K562 (cell line): ENCODE data around the gene BGLAP. TPM values are rescaled to one million over a fixed set of nuclear protein-coding genes. Genes with fewer than 3 reads are reported as not detected.
A peak's percentile ranks its signal among the peaks of the same experiment; 100 is the strongest.

Experiments used
- ATAC-seq: fragments of 200-7000 bp; cut with Tn5 transposase; 3 replicates; pipeline ENCODE4 v1.9.1; 2020; ENCODE audit warnings: moderate library complexity
- BruUV-seq: library from RNA; stranded (reverse); fragments of 400-500 nt; replicated peaks from 2 replicates; lab custom pipeline; 2021; lab: Mats Ljungman, UMichigan
- CTCF ChIA-PET: fragments of 300-600 bp; formaldehyde crosslinking; extraction: SDS; loops from one replicate; lab custom pipeline; 2021; ENCODE audit warnings: low intra/inter-chr PET ratio; lab: Yijun Ruan, JAX
- POLR2A ChIA-PET: fragments of 300-600, 350-650 bp; sonication (Branson Sonifier 250); formaldehyde crosslinking; extraction: SDS; loops from one replicate; lab custom pipeline; 2021; ENCODE audit warnings: antibody characterized with exemption, inconsistent platforms; lab: Yijun Ruan, JAX
- DNase-seq, 4 experiments: peaks; one replicate each; pipeline versions ENCODE4 v3.0.0 to v3.0.0-alpha.2; 2011 to 2018; ENCODE audit warnings: low spot score in 3 of 4, mixed read lengths in 3 of 4; ENCODE audit errors: extremely low read depth in 1 of 4
- FAIRE-seq: peaks from 2 replicates; lab custom pipeline; 2011; peaks lifted over from hg19 to GRCh38; lab: Jason Lieb, UNC
- H2AFZ ChIP-seq: 2 replicates; pipeline ENCODE4 v1.6.0; 2011; ENCODE audit warnings: low read depth, low read length, control low read depth, inconsistent platforms
- H3K27ac ChIP-seq: fragments of 200-600 bp; 3 replicates; pipeline ENCODE4 v1.8.0; 2011; ENCODE audit warnings: low read depth, mild to moderate bottlenecking, control low read depth, inconsistent platforms, low read length, moderate library complexity, mixed read lengths; ENCODE audit errors: extremely low read depth
- H3K27me3 ChIP-seq, 2 experiments: fragments of 300-600 bp in 1 of 2; 2 replicates in 1 of 2; 3 replicates in 1 of 2; pipeline versions ENCODE4 v1.6.0 to v1.8.0; 2011; ENCODE audit warnings: inconsistent platforms in 2 of 2, low read length in 2 of 2, mild to moderate bottlenecking in 1 of 2, mixed read lengths in 1 of 2, moderate library complexity in 1 of 2; ENCODE audit not compliant: control insufficient read depth in 2 of 2, insufficient read depth in 2 of 2
- H3K36me3 ChIP-seq: fragments of 300-600 bp; 3 replicates; pipeline ENCODE4 v1.8.0; 2011; ENCODE audit warnings: mild to moderate bottlenecking, low read length, inconsistent platforms; ENCODE audit not compliant: control insufficient read depth, insufficient read depth
- H3K4me1 ChIP-seq, 2 experiments: fragments of 200-600 bp in 1 of 2; replicated peaks in 1 of 2; 2 replicates in 1 of 2; 3 replicates in 1 of 2; pipeline versions ENCODE4 v1.5.1 to v1.8.0; 2011; ENCODE audit warnings: inconsistent platforms in 2 of 2, low read length in 2 of 2, mild to moderate bottlenecking in 1 of 2, mixed read lengths in 1 of 2, moderate library complexity in 1 of 2; ENCODE audit not compliant: control insufficient read depth in 2 of 2, insufficient read depth in 2 of 2
- H3K4me2 ChIP-seq: 2 replicates; pipeline ENCODE4 v1.6.1; 2011; ENCODE audit warnings: low read length, control low read depth, inconsistent platforms, mixed read lengths; ENCODE audit not compliant: insufficient read depth
- H3K4me3 ChIP-seq: fragments of 200-600 bp; sonication (generic), shearing (Covaris generic); 2 replicates; pipeline ENCODE4 v1.5.1; 2016; ENCODE audit warnings: control low read depth, inconsistent platforms
- H3K79me2 ChIP-seq: fragments of 200-600 bp; 3 replicates; pipeline ENCODE4 v1.8.0; 2011; ENCODE audit warnings: low read length, inconsistent platforms; ENCODE audit not compliant: control insufficient read depth, insufficient read depth
- H3K9ac ChIP-seq, 2 experiments: 2 replicates each; pipeline versions ENCODE4 v1.6.0 to v1.6.1; 2011; ENCODE audit warnings: low read depth in 2 of 2, low read length in 2 of 2, control low read depth in 1 of 2, inconsistent platforms in 1 of 2, mild to moderate bottlenecking in 1 of 2, mixed read lengths in 1 of 2; ENCODE audit not compliant: insufficient read depth in 1 of 2
- H3K9me1 ChIP-seq: one replicate; pipeline ENCODE4 v1.6.0; 2011; ENCODE audit warnings: inconsistent platforms, mild to moderate bottlenecking, low read length, moderate library complexity; ENCODE audit not compliant: control insufficient read depth, insufficient read depth
- H3K9me3 ChIP-seq: replicated peaks from 2 replicates; pipeline ENCODE4 v1.5.1; 2011; ENCODE audit warnings: low read depth, low read length, inconsistent platforms; ENCODE audit not compliant: control insufficient read depth, insufficient read depth
- H4K20me1 ChIP-seq: replicated peaks from 2 replicates; pipeline ENCODE4 v1.6.1; 2011; ENCODE audit warnings: low read length, inconsistent platforms, mixed read lengths; ENCODE audit not compliant: control insufficient read depth, insufficient read depth
- E4F1 ChIP-seq: fragments of 250-450 bp; sonication (Bioruptor Pico); IDR thresholded peaks from 2 replicates; pipeline ENCODE4 v1.5.0; 2021; ENCODE audit warnings: mild to moderate bottlenecking, borderline replicate concordance
- NBN ChIP-seq: fragments of 450-650 bp; IDR thresholded peaks from 2 replicates; pipeline ENCODE4 v1.6.1; 2016; ENCODE audit warnings: low read depth, mild to moderate bottlenecking
- SFPQ ChIP-seq: fragments of 200-400 bp; formaldehyde crosslinking; IDR thresholded peaks from 2 replicates; pipeline ENCODE4 v1.6.1; 2017; ENCODE audit warnings: mild to moderate bottlenecking, low read depth, low read length, moderate library complexity
- YBX1 ChIP-seq: fragments of 450-650 bp; IDR thresholded peaks from 2 replicates; pipeline ENCODE4 v1.7.1; 2016; ENCODE audit warnings: mild to moderate bottlenecking
- ZBTB7A ChIP-seq: IDR thresholded peaks from 2 replicates; pipeline ENCODE4 v1.6.1; 2011; ENCODE audit warnings: low read depth, mild to moderate bottlenecking, low read length, moderate library complexity, borderline replicate concordance; ENCODE audit not compliant: control insufficient read depth
- ZNF143 ChIP-seq: sonication (generic); formaldehyde crosslinking; IDR thresholded peaks from 2 replicates; pipeline ENCODE4 v1.9.0; 2022; ENCODE audit warnings: mild to moderate bottlenecking, missing genetic modification reagents
- WGBS: fragments of 100-300 bp; shearing (Covaris generic); methylation state at CpG from one replicate; pipeline ENCODE4 v1.1.6; 2016; ENCODE audit warnings: low coverage, mixed read lengths; ENCODE audit not compliant: insufficient coverage; ENCODE audit errors: missing lambda C conversion rate; 5-methylcytosine and 5-hydroxymethylcytosine counted together
- in situ Hi-C: fragments of 300-500 bp; cut with MboI; formaldehyde crosslinking; loops from 4 replicates; pipeline ENCODE4 v1.15.0; 2018; ENCODE audit warnings: inconsistent platforms, mixed read lengths
- intact Hi-C: fragments of 100-400 bp; cut with micrococcal nuclease; formaldehyde crosslinking; loops from 2 replicates; pipeline ENCODE4 v1.14.2; 2022
- polyA plus RNA-seq, 8 experiments: library from polyadenylated mRNA; depleted of rRNA in 4 of 8; stranded (reverse) in 5 of 8; unstranded in 3 of 8; fragments of >200 nt; fragmentation: Nextera tagmentation in 2 of 8; fragmentation: Illumina TruSeq in 1 of 8; extraction: Ambion mirVana in 2 of 8; extraction: Trizol in 1 of 8; gene quantifications; 2 replicates each; pipeline versions ENCODE4 v1.2.1 to v1.2.3, GENCODE V29; 2011 to 2014; ENCODE audit warnings: inconsistent platforms in 1 of 8, missing spikeins in 1 of 8
- total RNA-seq, 7 experiments: library from RNA; depleted of rRNA in 6 of 7; stranded (reverse); fragments of >200 nt in 6 of 7; fragmentation: Illumina TruSeq in 2 of 7; extraction: Trizol in 2 of 7; gene quantifications; 2 replicates each; pipeline versions ENCODE4 v1.2.1 to v1.2.3, GENCODE V29; 2011 to 2021; ENCODE audit warnings: low replicate concordance in 1 of 7
- TF ChIP-seq, protein P1 (sequence below): sonication (generic); formaldehyde crosslinking; IDR thresholded peaks from 2 replicates; pipeline ENCODE4 v1.8.1; 2023; ENCODE audit warnings: mild to moderate bottlenecking, missing genetic modification reagents
- TF ChIP-seq, protein P2 (sequence below): fragments of 450-650 bp; IDR thresholded peaks from 2 replicates; pipeline ENCODE4 v1.6.1; 2018; ENCODE audit not compliant: partially characterized antibody

Gene BGLAP
- total and polyA plus RNA-seq, 9 of the 15 experiments (the other 6 are each of a cell fraction or from before 2014, with no cell fraction given) = 0.15 to 1.4 (median 0.28) TPM; not detected in 3

DNA sequence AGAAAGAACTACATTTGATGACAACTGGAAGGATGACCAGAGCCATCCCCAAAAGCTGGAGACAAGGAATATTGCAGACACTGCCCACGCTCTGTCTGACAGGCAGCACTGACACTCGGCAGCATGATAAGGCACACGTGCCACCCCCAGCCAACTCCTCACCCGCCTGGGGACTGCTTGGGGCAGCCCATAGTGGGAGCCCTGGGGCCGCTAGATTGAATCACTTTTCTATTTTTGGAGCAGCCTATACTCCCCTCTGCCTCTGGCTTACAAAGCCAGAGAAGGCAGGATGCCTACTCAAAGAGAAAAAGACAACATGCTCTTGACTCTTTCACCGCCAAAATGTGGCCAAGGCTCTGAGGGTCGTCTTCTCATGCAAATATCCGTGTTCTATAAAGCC is 39.3 kb downstream of the BGLAP start (continued):
- TF ChIP-seq, protein P1, sequence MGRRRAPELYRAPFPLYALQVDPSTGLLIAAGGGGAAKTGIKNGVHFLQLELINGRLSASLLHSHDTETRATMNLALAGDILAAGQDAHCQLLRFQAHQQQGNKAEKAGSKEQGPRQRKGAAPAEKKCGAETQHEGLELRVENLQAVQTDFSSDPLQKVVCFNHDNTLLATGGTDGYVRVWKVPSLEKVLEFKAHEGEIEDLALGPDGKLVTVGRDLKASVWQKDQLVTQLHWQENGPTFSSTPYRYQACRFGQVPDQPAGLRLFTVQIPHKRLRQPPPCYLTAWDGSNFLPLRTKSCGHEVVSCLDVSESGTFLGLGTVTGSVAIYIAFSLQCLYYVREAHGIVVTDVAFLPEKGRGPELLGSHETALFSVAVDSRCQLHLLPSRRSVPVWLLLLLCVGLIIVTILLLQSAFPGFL (CRISPR knock-in tag) = no peak
- TF ChIP-seq, protein P2, sequence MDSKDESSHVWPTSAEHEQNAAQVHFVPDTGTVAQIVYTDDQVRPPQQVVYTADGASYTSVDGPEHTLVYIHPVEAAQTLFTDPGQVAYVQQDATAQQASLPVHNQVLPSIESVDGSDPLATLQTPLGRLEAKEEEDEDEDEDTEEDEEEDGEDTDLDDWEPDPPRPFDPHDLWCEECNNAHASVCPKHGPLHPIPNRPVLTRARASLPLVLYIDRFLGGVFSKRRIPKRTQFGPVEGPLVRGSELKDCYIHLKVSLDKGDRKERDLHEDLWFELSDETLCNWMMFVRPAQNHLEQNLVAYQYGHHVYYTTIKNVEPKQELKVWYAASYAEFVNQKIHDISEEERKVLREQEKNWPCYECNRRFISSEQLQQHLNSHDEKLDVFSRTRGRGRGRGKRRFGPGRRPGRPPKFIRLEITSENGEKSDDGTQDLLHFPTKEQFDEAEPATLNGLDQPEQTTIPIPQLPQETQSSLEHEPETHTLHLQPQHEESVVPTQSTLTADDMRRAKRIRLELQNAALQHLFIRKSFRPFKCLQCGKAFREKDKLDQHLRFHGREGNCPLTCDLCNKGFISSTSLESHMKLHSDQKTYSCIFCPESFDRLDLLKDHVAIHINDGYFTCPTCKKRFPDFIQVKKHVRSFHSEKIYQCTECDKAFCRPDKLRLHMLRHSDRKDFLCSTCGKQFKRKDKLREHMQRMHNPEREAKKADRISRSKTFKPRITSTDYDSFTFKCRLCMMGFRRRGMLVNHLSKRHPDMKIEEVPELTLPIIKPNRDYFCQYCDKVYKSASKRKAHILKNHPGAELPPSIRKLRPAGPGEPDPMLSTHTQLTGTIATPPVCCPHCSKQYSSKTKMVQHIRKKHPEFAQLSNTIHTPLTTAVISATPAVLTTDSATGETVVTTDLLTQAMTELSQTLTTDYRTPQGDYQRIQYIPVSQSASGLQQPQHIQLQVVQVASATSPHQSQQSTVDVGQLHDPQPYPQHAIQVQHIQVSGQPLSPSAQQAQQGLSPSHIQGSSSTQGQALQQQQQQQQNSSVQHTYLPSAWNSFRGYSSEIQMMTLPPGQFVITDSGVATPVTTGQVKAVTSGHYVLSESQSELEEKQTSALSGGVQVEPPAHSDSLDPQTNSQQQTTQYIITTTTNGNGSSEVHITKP = peak; percentile 88

- intact Hi-C loops = no loop called here
- H3K79me2 ChIP-seq = peaks cover 52% of the 10 kb centered on the region
- ChIA-PET POLR2A (interaction anchor here (0.6 to 6.3 kb wide), 25 partner anchors 10 to 262 kb away, joined by 3 to 63 read pairs (median 4); partner anchors contain the start of genes GLMP and PMF1), CTCF (no interaction called here)
- peak overlapping the region; percentile 95 for H2AFZ ChIP-seq
- WGBS = 3% methylated on average over 17 of the region's 22 CpGs
- peak overlapping the region; percentile 100 for H3K4me2 ChIP-seq
- H3K36me3 ChIP-seq = peaks cover 54% of the 10 kb centered on the region
- peaks cover 11% of the 10 kb centered on the region; the same call in 1 of the 2 replicates for H4K20me1 ChIP-seq
- H3K9ac ChIP-seq = peak overlapping the region; percentile 91 to 97
- no peaks in the 10 kb centered on the region for H3K9me1 ChIP-seq
- H3K9me3 ChIP-seq = no peaks in the 10 kb centered on the region
- peak; percentile 10 for ATAC-seq
- DNase-seq = peak in 1 of 4 experiments; percentile 59
- in situ Hi-C loops = no loop called here
- BruUV-seq = TSS peak; percentile 62
- peak overlapping the region; percentile 93 for H3K27ac ChIP-seq
- peak; percentile 84 for FAIRE-seq
- H3K27me3 ChIP-seq = no peaks in the 10 kb centered on the region
- peak overlapping the region; percentile 97 for H3K4me3 ChIP-seq
- H3K4me1 ChIP-seq = peaks cover 6 to 10% of the 10 kb centered on the region in 2 experiments; a peak in 4 of 5 replicates
- peak; percentile 57; the same call in 1 of the 2 replicates for TF ChIP-seq ZNF143 (CRISPR knock-in tag)
- no peak for TF ChIP-seq YBX1
- no peak for TF ChIP-seq E4F1 (CRISPR knock-in tag)
- no peak for TF ChIP-seq SFPQ
- TF ChIP-seq ZBTB7A = peak; percentile 44; the same call in 1 of the 2 replicates
- TF ChIP-seq NBN = 0 out of 2 replicates have a peak, but pooled peaks have one; percentile 51
Measured at GRCh38 chr1:156281693-156282478, 39.9 kb downstream of the BGLAP start.
